Gastroesophageal sphincter (tissue), 3 donors: Measurements from ENCODE around the gene S100A13.
"Not testable (repeated sequence)": the region's sequence is repeated elsewhere in the genome, so short reads cannot be mapped to it uniquely, and the experiment has no call there.

Experiments used
- CTCF ChIP-seq, 4 experiments: fragments of 200-600 bp in 2 of 4; fragments of 450-650 bp in 2 of 4; sonication (generic) in 1 of 4; IDR thresholded peaks; one replicate each; pipeline ENCODE4 v1.5.1; 2017 to 2019; ENCODE audit warnings: antibody characterized with exemption in 4 of 4, mild to moderate bottlenecking in 2 of 4, moderate library complexity in 2 of 4
- EP300 ChIP-seq: sonication (generic); formaldehyde crosslinking; IDR thresholded peaks from one replicate; pipeline ENCODE4 v1.6.1; 2017; ENCODE audit warnings: antibody characterized with exemption, mild to moderate bottlenecking
- POLR2A ChIP-seq, 2 donors: fragments of 450-650 bp; IDR thresholded peaks; one replicate each; pipeline ENCODE4 v1.6.1; 2017; ENCODE audit warnings: antibody characterized with exemption in 2 of 2, mild to moderate bottlenecking in 2 of 2, moderate library complexity in 1 of 2

DNA sequence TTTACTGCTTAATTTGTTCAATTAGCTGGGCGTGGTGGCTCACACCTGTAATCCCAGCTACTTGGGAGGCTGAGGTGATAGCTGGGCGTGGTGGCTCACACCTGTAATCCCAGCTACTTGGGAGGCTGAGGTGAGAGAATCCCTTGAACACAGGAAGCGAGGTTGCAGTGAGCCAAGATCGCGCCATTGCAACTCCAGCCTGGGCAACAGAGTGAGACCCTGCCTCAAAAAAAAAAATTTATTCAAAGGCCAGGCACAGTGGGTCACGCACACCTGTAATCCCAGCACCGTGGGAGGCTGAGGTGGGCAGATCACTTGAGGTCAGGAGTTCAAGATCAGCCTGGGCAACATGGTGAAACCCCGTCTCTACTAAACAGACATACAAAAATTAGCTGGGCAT, 41.4 kb upstream of the S100A13 start:
- not testable (repeated sequence) for TF ChIP-seq CTCF (IDR thresholded peaks at IDR 0.05); EP300; POLR2A (IDR thresholded peaks at IDR 0.05)
